Measurements from ENCODE around the gene CNOT11.
"Not testable (repeated sequence)": the region's sequence is repeated elsewhere in the genome, so short reads cannot be mapped to it uniquely, and the experiment has no call there.

CNOT11 gene

GRCh38 chr2:101244899-101245298 lies 7.8 kb upstream of the CNOT11 start:
- not testable (repeated sequence) for H3K9ac ChIP-seq (ENCODE audit: low read length); H2BK12ac ChIP-seq (ENCODE audit: low read length in 2 of 2); H3K36me3 ChIP-seq (ENCODE audit: control insufficient read depth in 1 of 2, insufficient read depth in 2 of 2, low read depth in 1 of 2, low read length in 2 of 2); H4K8ac ChIP-seq (ENCODE audit: low read length); H3K27me3 ChIP-seq (ENCODE audit: control insufficient read depth in 1 of 2, insufficient read depth in 1 of 2, low read length in 2 of 2); H3K79me1 ChIP-seq (replicated peaks; ENCODE audit: low read length, poor library complexity, severe bottlenecking); H2BK5ac ChIP-seq (ENCODE audit: low read depth, low read length, poor library complexity, severe bottlenecking); H4K91ac ChIP-seq (ENCODE audit: low read length); H2AFZ ChIP-seq (ENCODE audit: low read depth, low read length); H3K27ac ChIP-seq (ENCODE audit: low read length, poor library complexity, severe bottlenecking); H3K4me1 ChIP-seq (ENCODE audit: control insufficient read depth, insufficient read depth, low read depth, low read length); H3K4me3 ChIP-seq (ENCODE audit: insufficient read depth in 1 of 2, low read depth in 1 of 2, low read length in 2 of 2); H2AK5ac ChIP-seq (ENCODE audit: low read length, severe bottlenecking); H3K14ac ChIP-seq (ENCODE audit: low read length in 2 of 2); H3K23ac ChIP-seq (ENCODE audit: low read length in 2 of 2); H3K4ac ChIP-seq (ENCODE audit: low read depth in 1 of 2, low read length in 2 of 2); H3K4me2 ChIP-seq (ENCODE audit: low read length, poor library complexity, severe bottlenecking); DNase-seq; H3K18ac ChIP-seq (ENCODE audit: low read depth in 1 of 2, low read length in 2 of 2); H2BK15ac ChIP-seq (ENCODE audit: low read depth, poor library complexity, severe bottlenecking); H2BK120ac ChIP-seq (ENCODE audit: low read depth, low read length); H3K9me3 ChIP-seq (ENCODE audit: control insufficient read depth, low read length)
- 95% methylated on average over 12 of the region's 12 CpGs for WGBS

DNA sequence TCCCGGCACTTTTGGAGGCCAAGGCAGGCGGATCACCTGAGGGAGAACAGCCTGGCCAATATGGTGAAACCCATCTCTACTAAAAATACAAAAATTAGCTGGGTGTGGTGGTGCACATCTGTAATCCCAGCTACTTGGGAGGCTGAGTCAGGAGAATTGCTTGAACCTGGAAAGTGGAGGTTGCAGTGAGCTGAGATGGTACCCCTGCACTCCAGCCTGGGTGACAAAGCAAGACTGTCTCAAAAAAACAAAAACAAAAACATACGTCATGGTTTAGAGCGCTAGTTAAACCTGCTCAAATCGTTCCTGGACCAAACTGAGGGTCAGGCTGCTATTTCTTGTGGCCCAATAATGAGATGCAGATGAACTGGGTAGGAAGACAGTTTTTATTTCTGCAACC lies 7.2 kb upstream of the CNOT11 start:
- not testable (repeated sequence) for H3K79me1 ChIP-seq (replicated peaks; ENCODE audit: low read length, poor library complexity, severe bottlenecking); H3K27ac ChIP-seq (ENCODE audit: low read length, poor library complexity, severe bottlenecking); H2AK5ac ChIP-seq (ENCODE audit: low read length, severe bottlenecking); H4K8ac ChIP-seq (ENCODE audit: low read length); H2BK12ac ChIP-seq (ENCODE audit: low read length in 2 of 2); H3K4ac ChIP-seq (ENCODE audit: low read depth in 1 of 2, low read length in 2 of 2); H4K91ac ChIP-seq (ENCODE audit: low read length); H2BK15ac ChIP-seq (ENCODE audit: low read depth, poor library complexity, severe bottlenecking); H3K4me2 ChIP-seq (ENCODE audit: low read length, poor library complexity, severe bottlenecking); H3K36me3 ChIP-seq (ENCODE audit: control insufficient read depth in 1 of 2, insufficient read depth in 2 of 2, low read depth in 1 of 2, low read length in 2 of 2); H3K18ac ChIP-seq (ENCODE audit: low read depth in 1 of 2, low read length in 2 of 2); H3K4me1 ChIP-seq (ENCODE audit: control insufficient read depth, insufficient read depth, low read depth, low read length); H3K9ac ChIP-seq (ENCODE audit: low read length); H3K9me3 ChIP-seq (ENCODE audit: control insufficient read depth, low read length); DNase-seq; H2AFZ ChIP-seq (ENCODE audit: low read depth, low read length); H3K27me3 ChIP-seq (ENCODE audit: control insufficient read depth in 1 of 2, insufficient read depth in 1 of 2, low read length in 2 of 2); H2BK5ac ChIP-seq (ENCODE audit: low read depth, low read length, poor library complexity, severe bottlenecking); H3K23ac ChIP-seq (ENCODE audit: low read length in 2 of 2); H2BK120ac ChIP-seq (ENCODE audit: low read depth, low read length); H3K14ac ChIP-seq (ENCODE audit: low read length in 2 of 2); H3K4me3 ChIP-seq (ENCODE audit: insufficient read depth in 1 of 2, low read depth in 1 of 2, low read length in 2 of 2)
- 94% methylated on average over 5 of the region's 5 CpGs for WGBS

DNA sequence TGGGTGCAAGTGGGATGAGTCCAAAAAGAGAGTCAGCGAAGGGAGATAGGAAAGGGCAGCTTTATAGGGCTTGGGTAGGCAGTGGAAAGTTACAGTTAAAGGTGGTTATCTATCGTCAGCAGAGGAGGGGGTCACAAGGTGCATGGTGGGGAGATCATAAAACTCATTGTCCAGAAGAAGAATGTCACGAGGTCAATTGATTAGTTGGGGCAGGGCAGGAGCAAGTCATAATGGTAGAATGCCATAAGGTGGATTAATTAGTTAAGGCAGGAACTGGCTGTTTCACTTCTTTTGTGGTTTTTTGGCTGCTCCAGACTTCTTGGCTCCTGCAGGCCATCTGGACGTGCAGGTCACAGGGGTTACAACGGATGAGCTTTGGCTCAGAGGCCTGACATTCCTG lies 3.9 kb upstream of the CNOT11 start:
- H3K4me1 ChIP-seq (ENCODE audit: control insufficient read depth, insufficient read depth, low read depth, low read length); H2BK5ac ChIP-seq (ENCODE audit: low read depth, low read length, poor library complexity, severe bottlenecking); H2AFZ ChIP-seq (ENCODE audit: low read depth, low read length); H3K9ac ChIP-seq (ENCODE audit: low read length); H3K18ac ChIP-seq (ENCODE audit: low read depth in 1 of 2, low read length in 2 of 2); H2BK120ac ChIP-seq (ENCODE audit: low read depth, low read length); H3K4me3 ChIP-seq (ENCODE audit: insufficient read depth in 1 of 2, low read depth in 1 of 2, low read length in 2 of 2); H2BK12ac ChIP-seq (ENCODE audit: low read length in 2 of 2); H4K91ac ChIP-seq (ENCODE audit: low read length); H3K27ac ChIP-seq (ENCODE audit: low read length, poor library complexity, severe bottlenecking); H3K23ac ChIP-seq (ENCODE audit: low read length in 2 of 2); H4K8ac ChIP-seq (ENCODE audit: low read length); H2BK15ac ChIP-seq (ENCODE audit: low read depth, poor library complexity, severe bottlenecking); H3K4ac ChIP-seq (ENCODE audit: low read depth in 1 of 2, low read length in 2 of 2); H3K9me3 ChIP-seq (ENCODE audit: control insufficient read depth, low read length); H3K27me3 ChIP-seq (ENCODE audit: control insufficient read depth in 1 of 2, insufficient read depth in 1 of 2, low read length in 2 of 2); H3K79me1 ChIP-seq (replicated peaks; ENCODE audit: low read length, poor library complexity, severe bottlenecking); H2AK5ac ChIP-seq (ENCODE audit: low read length, severe bottlenecking); H3K36me3 ChIP-seq (ENCODE audit: control insufficient read depth in 1 of 2, insufficient read depth in 2 of 2, low read depth in 1 of 2, low read length in 2 of 2); DNase-seq; H3K4me2 ChIP-seq (ENCODE audit: low read length, poor library complexity, severe bottlenecking); H3K14ac ChIP-seq (ENCODE audit: low read length in 2 of 2): not testable (repeated sequence)
- WGBS, result 88% methylated on average over 3 of the region's 5 CpGs

DNA sequence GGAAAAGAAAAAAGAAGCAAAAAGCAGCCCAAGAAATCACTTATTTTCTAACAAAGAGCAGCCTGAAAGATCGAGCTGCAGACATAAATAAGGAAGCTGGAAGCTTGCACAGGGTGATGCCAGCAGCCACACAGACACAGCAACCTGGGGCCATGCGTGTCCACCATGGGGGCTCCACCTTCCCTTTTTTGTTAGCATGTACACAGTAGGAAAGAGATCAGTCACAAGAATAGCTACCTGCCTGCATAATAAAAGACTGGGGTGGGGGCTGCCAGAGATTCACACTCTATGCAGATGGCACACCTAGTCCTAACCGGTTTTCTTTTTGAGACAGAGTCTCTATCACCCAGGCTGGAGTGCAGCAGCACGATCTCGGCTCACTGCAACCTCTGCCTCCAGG lies 2.9 kb upstream of the CNOT11 start:
- H3K4me3 ChIP-seq (ENCODE audit: insufficient read depth in 1 of 2, low read depth in 1 of 2, low read length in 2 of 2), result no peak overlapping the region
- H4K8ac ChIP-seq (ENCODE audit: low read length), result no peak overlapping the region
- H3K27ac ChIP-seq (ENCODE audit: low read length, poor library complexity, severe bottlenecking), result no peak overlapping the region
- H3K9ac ChIP-seq (ENCODE audit: low read length), result no peak overlapping the region
- H2BK12ac ChIP-seq (ENCODE audit: low read length in 2 of 2), result no peak overlapping the region
- H4K91ac ChIP-seq (ENCODE audit: low read length), result no peak overlapping the region
- H3K79me1 ChIP-seq (replicated peaks; ENCODE audit: low read length, poor library complexity, severe bottlenecking), result peaks cover 6% of the 10 kb centered on the region
- no peak overlapping the region for H3K4ac ChIP-seq (ENCODE audit: low read depth in 1 of 2, low read length in 2 of 2)
- H3K4me2 ChIP-seq (ENCODE audit: low read length, poor library complexity, severe bottlenecking), result no peak overlapping the region
- H3K14ac ChIP-seq (ENCODE audit: low read length in 2 of 2), result no peak overlapping the region
- no peak overlapping the region for H2BK5ac ChIP-seq (ENCODE audit: low read depth, low read length, poor library complexity, severe bottlenecking)
- H2AFZ ChIP-seq (ENCODE audit: low read depth, low read length), result no peak overlapping the region
- no peak overlapping the region for H3K18ac ChIP-seq (ENCODE audit: low read depth in 1 of 2, low read length in 2 of 2)
- H3K23ac ChIP-seq (ENCODE audit: low read length in 2 of 2), result no peak overlapping the region
- no peaks in the 10 kb centered on the region for H3K9me3 ChIP-seq (ENCODE audit: control insufficient read depth, low read length)
- WGBS, result 66% methylated on average over 4 of the region's 5 CpGs
- no peak overlapping the region for H2BK15ac ChIP-seq (ENCODE audit: low read depth, poor library complexity, severe bottlenecking)
- H2BK120ac ChIP-seq (ENCODE audit: low read depth, low read length), result no peak overlapping the region
- H3K4me1 ChIP-seq (ENCODE audit: control insufficient read depth, insufficient read depth, low read depth, low read length), result peaks cover 8% of the 10 kb centered on the region
- no peaks in the 10 kb centered on the region for H3K27me3 ChIP-seq (ENCODE audit: control insufficient read depth in 1 of 2, insufficient read depth in 1 of 2, low read length in 2 of 2)
- no peak for DNase-seq
- peaks cover 0 to 4% of the 10 kb centered on the region in 2 experiments for H3K36me3 ChIP-seq (ENCODE audit: control insufficient read depth in 1 of 2, insufficient read depth in 2 of 2, low read depth in 1 of 2, low read length in 2 of 2)
- no peak overlapping the region for H2AK5ac ChIP-seq (ENCODE audit: low read length, severe bottlenecking)

All from mesenchymal stem cell (in vitro differentiated cells and primary cell).